K562 (cell line): ENCODE results near the gene CAPN5. TPM values are rescaled to one million over a fixed set of nuclear protein-coding genes. Genes with fewer than 3 reads are reported as not detected.

Source experiments
- ATAC-seq: fragments of 200-7000 bp; cut with Tn5 transposase; 3 replicates; pipeline ENCODE4 v1.9.1; 2020; ENCODE audit warnings: moderate library complexity
- BruUV-seq: library from RNA; stranded (reverse); fragments of 400-500 nt; replicated peaks from 2 replicates; lab custom pipeline; 2021; lab: Mats Ljungman, UMichigan
- CTCF ChIA-PET: fragments of 300-600 bp; formaldehyde crosslinking; extraction: SDS; loops from one replicate; lab custom pipeline; 2021; ENCODE audit warnings: low intra/inter-chr PET ratio; lab: Yijun Ruan, JAX
- POLR2A ChIA-PET: fragments of 300-600, 350-650 bp; sonication (Branson Sonifier 250); formaldehyde crosslinking; extraction: SDS; loops from one replicate; lab custom pipeline; 2021; ENCODE audit warnings: antibody characterized with exemption, inconsistent platforms; lab: Yijun Ruan, JAX
- DNase-seq, 4 experiments: peaks; one replicate each; pipeline versions ENCODE4 v3.0.0 to v3.0.0-alpha.2; 2011 to 2018; ENCODE audit warnings: low spot score in 3 of 4, mixed read lengths in 3 of 4; ENCODE audit errors: extremely low read depth in 1 of 4
- FAIRE-seq: peaks from 2 replicates; lab custom pipeline; 2011; peaks lifted over from hg19 to GRCh38; lab: Jason Lieb, UNC
- H2AFZ ChIP-seq: 2 replicates; pipeline ENCODE4 v1.6.0; 2011; ENCODE audit warnings: low read depth, low read length, control low read depth, inconsistent platforms
- H3K27ac ChIP-seq: fragments of 200-600 bp; 3 replicates; pipeline ENCODE4 v1.8.0; 2011; ENCODE audit warnings: low read depth, mild to moderate bottlenecking, control low read depth, inconsistent platforms, low read length, moderate library complexity, mixed read lengths; ENCODE audit errors: extremely low read depth
- H3K27me3 ChIP-seq, 2 experiments: fragments of 300-600 bp in 1 of 2; 2 replicates in 1 of 2; 3 replicates in 1 of 2; pipeline versions ENCODE4 v1.6.0 to v1.8.0; 2011; ENCODE audit warnings: inconsistent platforms in 2 of 2, low read length in 2 of 2, mild to moderate bottlenecking in 1 of 2, mixed read lengths in 1 of 2, moderate library complexity in 1 of 2; ENCODE audit not compliant: control insufficient read depth in 2 of 2, insufficient read depth in 2 of 2
- H3K36me3 ChIP-seq: fragments of 300-600 bp; 3 replicates; pipeline ENCODE4 v1.8.0; 2011; ENCODE audit warnings: mild to moderate bottlenecking, low read length, inconsistent platforms; ENCODE audit not compliant: control insufficient read depth, insufficient read depth
- H3K4me1 ChIP-seq, 2 experiments: fragments of 200-600 bp in 1 of 2; replicated peaks in 1 of 2; 2 replicates in 1 of 2; 3 replicates in 1 of 2; pipeline versions ENCODE4 v1.5.1 to v1.8.0; 2011; ENCODE audit warnings: inconsistent platforms in 2 of 2, low read length in 2 of 2, mild to moderate bottlenecking in 1 of 2, mixed read lengths in 1 of 2, moderate library complexity in 1 of 2; ENCODE audit not compliant: control insufficient read depth in 2 of 2, insufficient read depth in 2 of 2
- H3K4me2 ChIP-seq: 2 replicates; pipeline ENCODE4 v1.6.1; 2011; ENCODE audit warnings: low read length, control low read depth, inconsistent platforms, mixed read lengths; ENCODE audit not compliant: insufficient read depth
- H3K4me3 ChIP-seq: fragments of 200-600 bp; sonication (generic), shearing (Covaris generic); 2 replicates; pipeline ENCODE4 v1.5.1; 2016; ENCODE audit warnings: control low read depth, inconsistent platforms
- H3K79me2 ChIP-seq: fragments of 200-600 bp; 3 replicates; pipeline ENCODE4 v1.8.0; 2011; ENCODE audit warnings: low read length, inconsistent platforms; ENCODE audit not compliant: control insufficient read depth, insufficient read depth
- H3K9ac ChIP-seq, 2 experiments: 2 replicates each; pipeline versions ENCODE4 v1.6.0 to v1.6.1; 2011; ENCODE audit warnings: low read depth in 2 of 2, low read length in 2 of 2, control low read depth in 1 of 2, inconsistent platforms in 1 of 2, mild to moderate bottlenecking in 1 of 2, mixed read lengths in 1 of 2; ENCODE audit not compliant: insufficient read depth in 1 of 2
- H3K9me1 ChIP-seq: one replicate; pipeline ENCODE4 v1.6.0; 2011; ENCODE audit warnings: inconsistent platforms, mild to moderate bottlenecking, low read length, moderate library complexity; ENCODE audit not compliant: control insufficient read depth, insufficient read depth
- H3K9me3 ChIP-seq: replicated peaks from 2 replicates; pipeline ENCODE4 v1.5.1; 2011; ENCODE audit warnings: low read depth, low read length, inconsistent platforms; ENCODE audit not compliant: control insufficient read depth, insufficient read depth
- H4K20me1 ChIP-seq: replicated peaks from 2 replicates; pipeline ENCODE4 v1.6.1; 2011; ENCODE audit warnings: low read length, inconsistent platforms, mixed read lengths; ENCODE audit not compliant: control insufficient read depth, insufficient read depth
- ADNP ChIP-seq: fragments of 200-800 bp; sonication (Bioruptor generic); IDR thresholded peaks from 2 replicates; pipeline ENCODE4 v1.6.1; 2016; ENCODE audit warnings: missing genetic modification characterization, missing compliant biosample characterization
- ELF2 ChIP-seq: fragments of 250-450 bp; sonication (Bioruptor Pico); IDR thresholded peaks from 2 replicates; pipeline ENCODE4 v1.5.0; 2021; ENCODE audit warnings: mild to moderate bottlenecking
- PKNOX1 ChIP-seq: fragments of 450-650 bp; IDR thresholded peaks from 2 replicates; pipeline ENCODE4 v1.6.1; 2016
- ZFP36 ChIP-seq: fragments of 150-350 bp; IDR thresholded peaks from 2 replicates; pipeline ENCODE4 v1.6.1; 2018; ENCODE audit warnings: low read length, low read depth; ENCODE audit not compliant: partially characterized antibody
- WGBS: fragments of 100-300 bp; shearing (Covaris generic); methylation state at CpG from one replicate; pipeline ENCODE4 v1.1.6; 2016; ENCODE audit warnings: low coverage, mixed read lengths; ENCODE audit not compliant: insufficient coverage; ENCODE audit errors: missing lambda C conversion rate; 5-methylcytosine and 5-hydroxymethylcytosine counted together
- in situ Hi-C: fragments of 300-500 bp; cut with MboI; formaldehyde crosslinking; loops from 4 replicates; pipeline ENCODE4 v1.15.0; 2018; ENCODE audit warnings: inconsistent platforms, mixed read lengths
- intact Hi-C: fragments of 100-400 bp; cut with micrococcal nuclease; formaldehyde crosslinking; loops from 2 replicates; pipeline ENCODE4 v1.14.2; 2022
- polyA plus RNA-seq, 8 experiments: library from polyadenylated mRNA; depleted of rRNA in 4 of 8; stranded (reverse) in 5 of 8; unstranded in 3 of 8; fragments of >200 nt; fragmentation: Nextera tagmentation in 2 of 8; fragmentation: Illumina TruSeq in 1 of 8; extraction: Ambion mirVana in 2 of 8; extraction: Trizol in 1 of 8; gene quantifications; 2 replicates each; pipeline versions ENCODE4 v1.2.1 to v1.2.3, GENCODE V29; 2011 to 2014; ENCODE audit warnings: inconsistent platforms in 1 of 8, missing spikeins in 1 of 8
- total RNA-seq, 7 experiments: library from RNA; depleted of rRNA in 6 of 7; stranded (reverse); fragments of >200 nt in 6 of 7; fragmentation: Illumina TruSeq in 2 of 7; extraction: Trizol in 2 of 7; gene quantifications; 2 replicates each; pipeline versions ENCODE4 v1.2.1 to v1.2.3, GENCODE V29; 2011 to 2021; ENCODE audit warnings: low replicate concordance in 1 of 7

Gene CAPN5
- total and polyA plus RNA-seq, 9 of the 15 experiments (the other 6 are each of a cell fraction or from before 2014, with no cell fraction given): 0.04 to 0.44 (median 0.14) TPM; not detected in 2

- H3K36me3 ChIP-seq: no peaks in the 10 kb centered on the region; the same call in 2 of the 3 replicates
- H3K9me1 ChIP-seq: no peaks in the 10 kb centered on the region
- 19% methylated on average over 14 of the region's 15 CpGs for WGBS
- no peak overlapping the region for H2AFZ ChIP-seq
- CTCF ChIA-PET: no interaction called here
- H3K79me2 ChIP-seq: no peaks in the 10 kb centered on the region
- FAIRE-seq (no peak), DNase-seq (no peak), ATAC-seq (no peak; the same call in 2 of the 3 replicates)
- in situ Hi-C loops: no loop called here
- H3K4me3 ChIP-seq: no peak overlapping the region
- peaks cover 6 to 74% of the 10 kb centered on the region in 2 experiments for H3K27me3 ChIP-seq
- no peaks in the 10 kb centered on the region for H3K9me3 ChIP-seq
- POLR2A ChIA-PET: interaction anchor here (0.6 to 0.9 kb wide), 2 partner anchors 19 to 471 kb away, joined by 3 to 8 read pairs; no protein-coding TSS in a partner anchor
- H3K4me2 ChIP-seq: no peak overlapping the region
- H3K4me1 ChIP-seq: peaks cover 0 to 26% of the 10 kb centered on the region in 2 experiments; a peak in 3 of 5 replicates
- TF ChIP-seq ELF2 (no peak), ZFP36 (peak; percentile 32)
- no peak overlapping the region; a peak in 1 of 4 replicates for H3K9ac ChIP-seq
- BruUV-seq: no TSS peak
- H3K27ac ChIP-seq: no peak overlapping the region
- peaks cover 23% of the 10 kb centered on the region for H4K20me1 ChIP-seq
- intact Hi-C loops: no loop called here
Observed at GRCh38 chr11:77071671-77072605, 5.2 kb downstream of the CAPN5 start.

- Histone ChIP-seq H3K9me3 (no peaks in the 10 kb centered on the region), H3K9me1 (no peaks in the 10 kb centered on the region), H4K20me1 (peaks cover 23% of the 10 kb centered on the region), H3K9ac (peak overlapping the region in 1 of 2 experiments; percentile 43; a peak in 1 of 4 replicates), H3K4me3 (no peak overlapping the region), H3K36me3 (no peaks in the 10 kb centered on the region; the same call in 2 of the 3 replicates), H3K27me3 (peaks cover 6 to 74% of the 10 kb centered on the region in 2 experiments), H3K27ac (no peak overlapping the region), H2AFZ (no peak overlapping the region), H3K4me1 (peaks cover 0 to 20% of the 10 kb centered on the region in 2 experiments; a peak in 3 of 5 replicates), H3K4me2 (no peak overlapping the region), H3K79me2 (no peaks in the 10 kb centered on the region)
- POLR2A ChIA-PET: interaction anchor here (0.6 to 0.9 kb wide), 4 partner anchors 18 to 470 kb away, joined by 3 to 8 read pairs (median 4); no protein-coding TSS in a partner anchor
- no TSS peak for BruUV-seq
- CTCF ChIA-PET: no interaction called here
- in situ Hi-C loops (no loop called here), intact Hi-C loops (no loop called here)
- ATAC-seq (no peak), DNase-seq (no peak), FAIRE-seq (no peak)
- 11% methylated on average over 6 of the region's 8 CpGs for WGBS
- 0 out of 2 replicates have a peak, but pooled peaks have one; percentile 36 for TF ChIP-seq PKNOX1
- peak; percentile 44 for TF ChIP-seq ZFP36
- TF ChIP-seq ADNP (tag): no peak
Observed at GRCh38 chr11:77072851-77073327, 6.1 kb downstream of the CAPN5 start.
